Large intestine (tissue), 3 donors: ENCODE results near the gene LRR1. TPM values are rescaled to one million over a fixed set of nuclear protein-coding genes. Genes with fewer than 3 reads are reported as not detected.

Experiments used
- DNase-seq, 2 donors: peaks; one replicate each; pipeline versions ENCODE4 v3.0.0 to v3.0.0-alpha.2; 2013
- H3K27ac ChIP-seq: one replicate; pipeline ENCODE4 v1.5.1; 2013; ENCODE audit warnings: low read length
- H3K27me3 ChIP-seq: 2 replicates; pipeline ENCODE4 v1.6.1; 2013; ENCODE audit warnings: low read length; ENCODE audit not compliant: control insufficient read depth, insufficient read depth
- H3K36me3 ChIP-seq: 2 replicates; pipeline ENCODE4 v1.6.1; 2013; ENCODE audit warnings: low read length; ENCODE audit not compliant: control insufficient read depth, insufficient read depth
- H3K4me1 ChIP-seq: one replicate; pipeline ENCODE4 v1.6.1; 2013; ENCODE audit warnings: low read length; ENCODE audit not compliant: control insufficient read depth, insufficient read depth
- H3K4me3 ChIP-seq: one replicate; pipeline ENCODE4 v1.5.1; 2013; ENCODE audit warnings: low read length
- H3K9me3 ChIP-seq: one replicate; pipeline ENCODE4 v1.6.1; 2013; ENCODE audit warnings: mild to moderate bottlenecking, low read depth, low read length, moderate library complexity; ENCODE audit not compliant: control insufficient read depth
- WGBS: methylation state at CpG from one replicate; pipeline ENCODE4 v1.1.5; 2013; ENCODE audit warnings: low lambda C conversion rate; ENCODE audit not compliant: insufficient coverage; 5-methylcytosine and 5-hydroxymethylcytosine counted together
- polyA plus RNA-seq: library from polyadenylated mRNA; unstranded; fragments of 120-200 nt; gene quantifications from one replicate; pipeline ENCODE4 v1.2.1, GENCODE V29; 2013

The LRR1 gene
- polyA plus RNA-seq, 1 donor, result 13.4 TPM

GRCh38 chr14:49633640-49634546, 35.2 kb downstream of the LRR1 start:
- peak; percentile 95 to 96 for DNase-seq
- Histone ChIP-seq H3K27me3 (no peaks in the 10 kb centered on the region), H3K36me3 (peaks cover 13% of the 10 kb centered on the region), H3K4me1 (peaks cover 15% of the 10 kb centered on the region), H3K9me3 (no peaks in the 10 kb centered on the region), H3K27ac (peak overlapping the region; percentile 99), H3K4me3 (peak overlapping the region; percentile 98)
- no CpG with 5 or more reads among the region's 101 CpGs for WGBS

GRCh38 chr14:49634547-49635334, 36.0 kb downstream of the LRR1 start, which contains the start of gene DNAAF2:
Gene DNAAF2 (minus strand): TSS chr14:49635244. CDS start chr14:49635149, 95 bp downstream.
- H3K4me1 ChIP-seq, result peaks cover 15% of the 10 kb centered on the region
- peak within 1 kb of the TSS; percentile 98 for H3K4me3 ChIP-seq
- DNase-seq, result peak; percentile 72 to 87
- H3K27me3 ChIP-seq, result no peaks in the 10 kb centered on the region
- H3K36me3 ChIP-seq, result peaks cover 18% of the 10 kb centered on the region
- WGBS, result no CpG with 5 or more reads among the region's 80 CpGs
- no peaks in the 10 kb centered on the region for H3K9me3 ChIP-seq
- peak within 1 kb of the TSS; percentile 99 for H3K27ac ChIP-seq

GRCh38 chr14:49636866-49637265, 38.1 kb downstream of the LRR1 start:
- no peak for DNase-seq
- WGBS, result 100% methylated on average over 1 of the region's 1 CpG
- Histone ChIP-seq H3K4me3 (no peak overlapping the region), H3K9me3 (no peaks in the 10 kb centered on the region), H3K27ac (no peak overlapping the region), H3K4me1 (peaks cover 26% of the 10 kb centered on the region), H3K27me3 (no peaks in the 10 kb centered on the region), H3K36me3 (peaks cover 18% of the 10 kb centered on the region)

GRCh38 chr14:49637534-49638078, 38.9 kb downstream of the LRR1 start:
- H3K36me3 ChIP-seq, result peaks cover 18% of the 10 kb centered on the region
- no peak overlapping the region for H3K27ac ChIP-seq
- no peaks in the 10 kb centered on the region for H3K27me3 ChIP-seq
- H3K9me3 ChIP-seq, result no peaks in the 10 kb centered on the region
- H3K4me1 ChIP-seq, result peaks cover 29% of the 10 kb centered on the region
- no CpG with 5 or more reads among the region's 3 CpGs for WGBS
- no peak overlapping the region for H3K4me3 ChIP-seq
- DNase-seq, result no peak

GRCh38 chr14:49640540-49641417, 42.0 kb downstream of the LRR1 start:
- Histone ChIP-seq H3K4me1 (peaks cover 29% of the 10 kb centered on the region), H3K9me3 (no peaks in the 10 kb centered on the region), H3K36me3 (peaks cover 18% of the 10 kb centered on the region), H3K27ac (peak overlapping the region; percentile 31), H3K4me3 (no peak overlapping the region), H3K27me3 (no peaks in the 10 kb centered on the region)
- DNase-seq, result peak in 1 of 2 donors; percentile 56
- WGBS, result no CpG with 5 or more reads among the region's 7 CpGs

GRCh38 chr14:49641697-49642129, 43.0 kb downstream of the LRR1 start:
- Histone ChIP-seq H3K36me3 (peaks cover 12% of the 10 kb centered on the region), H3K9me3 (no peaks in the 10 kb centered on the region), H3K4me3 (no peak overlapping the region), H3K27me3 (no peaks in the 10 kb centered on the region), H3K4me1 (peaks cover 20% of the 10 kb centered on the region), H3K27ac (peak overlapping the region; percentile 58)
- 17% methylated on average over 2 of the region's 8 CpGs for WGBS
- DNase-seq, result peak; percentile 84 to 92

- Histone ChIP-seq H3K9me3 (no peaks in the 10 kb centered on the region), H3K4me3 (no peak overlapping the region), H3K27ac (peak overlapping the region; percentile 58), H3K4me1 (peaks cover 16% of the 10 kb centered on the region), H3K27me3 (no peaks in the 10 kb centered on the region), H3K36me3 (peaks cover 14% of the 10 kb centered on the region)
- no peak for DNase-seq
Observed at GRCh38 chr14:49642163-49642562, 43.4 kb downstream of the LRR1 start.

- Histone ChIP-seq H3K36me3 (peaks cover 4% of the 10 kb centered on the region), H3K4me3 (no peak overlapping the region), H3K27ac (no peak overlapping the region), H3K4me1 (no peaks in the 10 kb centered on the region), H3K9me3 (no peaks in the 10 kb centered on the region), H3K27me3 (no peaks in the 10 kb centered on the region)
- DNase-seq, result no peak
- WGBS, result 100% methylated on average over 1 of the region's 6 CpGs
Observed at GRCh38 chr14:49653508-49653907, 54.8 kb downstream of the LRR1 start.

GRCh38 chr14:49654511-49654910, 55.8 kb downstream of the LRR1 start:
- H3K9me3 ChIP-seq, result no peaks in the 10 kb centered on the region
- 96% methylated on average over 3 of the region's 3 CpGs for WGBS
- no peaks in the 10 kb centered on the region for H3K4me1 ChIP-seq
- peaks cover 4% of the 10 kb centered on the region for H3K36me3 ChIP-seq
- H3K4me3 ChIP-seq, result no peak overlapping the region
- no peak for DNase-seq
- H3K27ac ChIP-seq, result no peak overlapping the region
- H3K27me3 ChIP-seq, result no peaks in the 10 kb centered on the region
